Rectal smooth muscle tissue (tissue), 1 donor: ENCODE data around the gene SLC5A6.
"Not testable (repeated sequence)": the region's sequence is repeated elsewhere in the genome, so short reads cannot be mapped to it uniquely, and the experiment has no call there.

Experiments used
- H3K27ac ChIP-seq: one replicate; pipeline ENCODE4 v1.7.0; 2013; ENCODE audit warnings: low read depth, low read length, inconsistent platforms
- H3K27me3 ChIP-seq: one replicate; pipeline ENCODE4 v1.7.0; 2013; ENCODE audit warnings: low read length; ENCODE audit not compliant: control insufficient read depth, insufficient read depth
- H3K36me3 ChIP-seq: one replicate; pipeline ENCODE4 v1.7.0; 2013; ENCODE audit warnings: low read length; ENCODE audit not compliant: control insufficient read depth, insufficient read depth
- H3K4me1 ChIP-seq: one replicate; pipeline ENCODE4 v1.7.0; 2013; ENCODE audit warnings: low read length; ENCODE audit not compliant: control insufficient read depth, insufficient read depth
- H3K4me3 ChIP-seq: one replicate; pipeline ENCODE4 v1.7.0; 2013; ENCODE audit warnings: low read length
- H3K9ac ChIP-seq: one replicate; pipeline ENCODE4 v1.7.0; 2013; ENCODE audit warnings: low read length

The SLC5A6 gene

GRCh38 chr2:27175781-27176180 lies 36.3 kb downstream of the SLC5A6 start:
- not testable (repeated sequence) for H3K4me3 ChIP-seq, H3K9ac ChIP-seq, H3K27me3 ChIP-seq, H3K4me1 ChIP-seq, H3K27ac ChIP-seq, H3K36me3 ChIP-seq

- Histone ChIP-seq H3K4me3 (no peak overlapping the region), H3K27ac (no peak overlapping the region), H3K27me3 (peaks cover 6% of the 10 kb centered on the region), H3K4me1 (no peaks in the 10 kb centered on the region), H3K9ac (no peak overlapping the region), H3K36me3 (no peaks in the 10 kb centered on the region)
Observed at GRCh38 chr2:27175330-27175729, 36.7 kb downstream of the SLC5A6 start.

- Histone ChIP-seq H3K4me3 (no peak overlapping the region), H3K4me1 (no peaks in the 10 kb centered on the region), H3K27ac (no peak overlapping the region), H3K27me3 (peaks cover 6% of the 10 kb centered on the region), H3K36me3 (no peaks in the 10 kb centered on the region), H3K9ac (no peak overlapping the region)
Observed at GRCh38 chr2:27174638-27175037, 37.4 kb downstream of the SLC5A6 start.

GRCh38 chr2:27171351-27171848 lies 40.7 kb downstream of the SLC5A6 start:
- H3K4me1 ChIP-seq: no peaks in the 10 kb centered on the region
- H3K9ac ChIP-seq: no peak overlapping the region
- H3K27ac ChIP-seq: no peak overlapping the region
- H3K36me3 ChIP-seq: no peaks in the 10 kb centered on the region
- no peak overlapping the region for H3K4me3 ChIP-seq
- peaks cover 6% of the 10 kb centered on the region for H3K27me3 ChIP-seq

- no peaks in the 10 kb centered on the region for H3K4me1 ChIP-seq
- peaks cover 6% of the 10 kb centered on the region for H3K27me3 ChIP-seq
- H3K9ac ChIP-seq: no peak overlapping the region
- H3K27ac ChIP-seq: no peak overlapping the region
- no peaks in the 10 kb centered on the region for H3K36me3 ChIP-seq
- H3K4me3 ChIP-seq: no peak overlapping the region
Observed at GRCh38 chr2:27170581-27171337, 41.3 kb downstream of the SLC5A6 start.

GRCh38 chr2:27164960-27165763 lies 46.9 kb downstream of the SLC5A6 start:
- H3K27me3 ChIP-seq: no peaks in the 10 kb centered on the region
- H3K4me1 ChIP-seq: no peaks in the 10 kb centered on the region
- H3K9ac ChIP-seq: no peak overlapping the region
- H3K4me3 ChIP-seq: no peak overlapping the region
- no peaks in the 10 kb centered on the region for H3K36me3 ChIP-seq
- H3K27ac ChIP-seq: no peak overlapping the region

- Histone ChIP-seq H3K27me3 (no peaks in the 10 kb centered on the region), H3K4me3 (no peak overlapping the region), H3K4me1 (no peaks in the 10 kb centered on the region), H3K9ac (no peak overlapping the region), H3K36me3 (no peaks in the 10 kb centered on the region), H3K27ac (no peak overlapping the region)
Observed at GRCh38 chr2:27162151-27163121, 49.6 kb downstream of the SLC5A6 start.

GRCh38 chr2:27160191-27160590 lies 51.9 kb downstream of the SLC5A6 start:
- H3K27me3 ChIP-seq: no peaks in the 10 kb centered on the region
- no peaks in the 10 kb centered on the region for H3K36me3 ChIP-seq
- no peak overlapping the region for H3K27ac ChIP-seq
- no peak overlapping the region for H3K9ac ChIP-seq
- H3K4me3 ChIP-seq: no peak overlapping the region
- H3K4me1 ChIP-seq: no peaks in the 10 kb centered on the region

GRCh38 chr2:27159271-27159670 lies 52.8 kb downstream of the SLC5A6 start:
- H3K4me1 ChIP-seq: no peaks in the 10 kb centered on the region
- no peaks in the 10 kb centered on the region for H3K27me3 ChIP-seq
- no peaks in the 10 kb centered on the region for H3K36me3 ChIP-seq
- H3K4me3 ChIP-seq: no peak overlapping the region
- no peak overlapping the region for H3K9ac ChIP-seq
- H3K27ac ChIP-seq: no peak overlapping the region

- no peak overlapping the region for H3K9ac ChIP-seq
- H3K27ac ChIP-seq: no peak overlapping the region
- no peaks in the 10 kb centered on the region for H3K27me3 ChIP-seq
- H3K36me3 ChIP-seq: no peaks in the 10 kb centered on the region
- no peak overlapping the region for H3K4me3 ChIP-seq
- H3K4me1 ChIP-seq: no peaks in the 10 kb centered on the region
Observed at GRCh38 chr2:27158468-27158867, 53.6 kb downstream of the SLC5A6 start.

GRCh38 chr2:27155069-27155520 lies 57.0 kb downstream of the SLC5A6 start:
- Histone ChIP-seq H3K4me3 (no peak overlapping the region), H3K27me3 (no peaks in the 10 kb centered on the region), H3K4me1 (no peaks in the 10 kb centered on the region), H3K27ac (no peak overlapping the region), H3K36me3 (no peaks in the 10 kb centered on the region), H3K9ac (no peak overlapping the region)

GRCh38 chr2:27154488-27154887 lies 57.6 kb downstream of the SLC5A6 start:
- H3K36me3 ChIP-seq: no peaks in the 10 kb centered on the region
- no peak overlapping the region for H3K9ac ChIP-seq
- H3K27ac ChIP-seq: no peak overlapping the region
- no peak overlapping the region for H3K4me3 ChIP-seq
- H3K27me3 ChIP-seq: no peaks in the 10 kb centered on the region
- no peaks in the 10 kb centered on the region for H3K4me1 ChIP-seq
